SK-MEL-5 (cell line): ENCODE results near the gene PTGIS. TPM values are rescaled to one million over a fixed set of nuclear protein-coding genes. Genes with fewer than 3 reads are reported as not detected.

Experiments
- total RNA-seq: library from RNA; depleted of rRNA; stranded (reverse); fragments of >200 nt; shearing (Covaris generic); gene quantifications from 2 replicates; pipeline ENCODE4 v1.2.3, GENCODE V29; 2014; rRNA removed

PTGIS gene
- total RNA-seq, 1 experiment from 2014 or later: 0.16 TPM

Other genes with a start within 250 kb of the PTGIS start
- gene KCNB1, start 85.5 kb downstream of the PTGIS start, total RNA-seq: 0.05 TPM in 1 of 2 replicates, not detected in the other
- 44.9 and 46.7 TPM in 2 replicates for gene B4GALT5, start 145.7 kb upstream of the PTGIS start, total RNA-seq
- gene SLC9A8, start 244.7 kb upstream of the PTGIS start, total RNA-seq: 8.3 and 10.4 TPM in 2 replicates